Measurements from ENCODE around the gene KCNE3.

KCNE3 gene

GRCh38 chr11:74443071-74443864, 24.1 kb downstream of the KCNE3 start:
- no peak for DNase-seq

- DNase-seq = peak; percentile 19
These were observed 24.7 kb downstream of the KCNE3 start for GRCh38 chr11:74442636-74443035.

GRCh38 chr11:74438681-74439080, 28.7 kb downstream of the KCNE3 start:
- no peak for DNase-seq

- DNase-seq = peak; percentile 41
These were observed 29.8 kb downstream of the KCNE3 start for GRCh38 chr11:74437441-74438042.

- DNase-seq = no peak
These were observed 32.8 kb downstream of the KCNE3 start for GRCh38 chr11:74434528-74434927.

GRCh38 chr11:74429205-74429604, 38.1 kb downstream of the KCNE3 start:
- no peak for DNase-seq

GRCh38 chr11:74427384-74427886, 39.9 kb downstream of the KCNE3 start:
- no peak for DNase-seq

GRCh38 chr11:74425100-74425499, 42.2 kb downstream of the KCNE3 start:
- no peak for DNase-seq

- DNase-seq = peak; percentile 88
These were observed 48.8 kb downstream of the KCNE3 start for GRCh38 chr11:74418509-74418895.

GRCh38 chr11:74417860-74418508, 49.4 kb downstream of the KCNE3 start:
- DNase-seq = peak; percentile 38

GRCh38 chr11:74417379-74417804, 50.0 kb downstream of the KCNE3 start:
- peak; percentile 25 for DNase-seq

- DNase-seq = peak; percentile 18
These were observed 50.4 kb downstream of the KCNE3 start for GRCh38 chr11:74416974-74417373.

- no peak for DNase-seq
These were observed 54.5 kb downstream of the KCNE3 start for GRCh38 chr11:74412733-74413359.

- DNase-seq = peak; percentile 18
These were observed 55.0 kb downstream of the KCNE3 start for GRCh38 chr11:74412321-74412720.

- no peak for DNase-seq
These were observed 57.7 kb downstream of the KCNE3 start for GRCh38 chr11:74409633-74410032.

Measured in fibroblast of skin of back (primary cell).